Endothelial cell of umbilical vein (primary cell): ENCODE measurements around the gene ADAMTS12. TPM values are rescaled to one million over a fixed set of nuclear protein-coding genes. Genes with fewer than 3 reads are reported as not detected.

Experiments used
- BruUV-seq: library from RNA; stranded (reverse); fragments of 400-500 nt; replicated peaks from 2 replicates; lab custom pipeline; 2021; lab: Mats Ljungman, UMichigan
- CTCF ChIA-PET: fragments of 300-600, 350-600 bp; sonication (Branson Sonifier 250); formaldehyde crosslinking; loops from one replicate; lab custom pipeline; 2021; ENCODE audit warnings: antibody characterized with exemption, inconsistent platforms; lab: Charles Lee
- POLR2A ChIA-PET: fragments of 300-600, 350-600 bp; sonication (Branson Sonifier 250); formaldehyde crosslinking; loops from one replicate; lab custom pipeline; 2021; ENCODE audit warnings: antibody characterized with exemption, inconsistent platforms; lab: Charles Lee
- DNase-seq: peaks from one replicate; pipeline ENCODE4 v3.0.0-alpha.2; 2011; ENCODE audit warnings: low read depth, low spot score
- FAIRE-seq: peaks from 2 replicates; lab custom pipeline; 2011; peaks lifted over from hg19 to GRCh38; lab: Jason Lieb, UNC
- H2AFZ ChIP-seq: 2 replicates; pipeline ENCODE4 v1.6.0; 2012; ENCODE audit warnings: low read depth, low read length, control low read depth, inconsistent platforms
- H3K27ac ChIP-seq: 2 replicates; pipeline ENCODE4 v1.5.1; 2011; ENCODE audit warnings: low read depth, mild to moderate bottlenecking, control low read depth, low read length, moderate library complexity; ENCODE audit not compliant: insufficient read depth
- H3K27me3 ChIP-seq, 2 experiments: 2 replicates each; pipeline versions ENCODE4 v1.6.0 to v1.6.1; 2011; ENCODE audit warnings: low read length in 2 of 2, mixed read lengths in 1 of 2; ENCODE audit not compliant: control insufficient read depth in 2 of 2, insufficient read depth in 2 of 2
- H3K36me3 ChIP-seq, 2 experiments: 2 replicates in 1 of 2; 3 replicates in 1 of 2; pipeline ENCODE4 v1.5.1; 2011; ENCODE audit warnings: low read length in 2 of 2, mild to moderate bottlenecking in 1 of 2, moderate library complexity in 1 of 2; ENCODE audit not compliant: control insufficient read depth in 2 of 2, insufficient read depth in 2 of 2; ENCODE audit errors: extremely low read depth in 1 of 2
- H3K4me1 ChIP-seq: 3 replicates; pipeline ENCODE4 v1.5.1; 2011; ENCODE audit warnings: mild to moderate bottlenecking, low read length; ENCODE audit not compliant: control insufficient read depth, insufficient read depth; ENCODE audit errors: extremely low read depth
- H3K4me2 ChIP-seq: 2 replicates; pipeline ENCODE4 v1.6.1; 2011; ENCODE audit warnings: low read length, control low read depth, mixed read lengths; ENCODE audit not compliant: insufficient read depth
- H3K4me3 ChIP-seq, 3 experiments: fragments of 200-600 bp in 1 of 3; sonication (generic), shearing (Covaris generic) in 1 of 3; replicated peaks in 1 of 3; 2 replicates each; pipeline ENCODE4 v1.5.1; 2011 to 2016; ENCODE audit warnings: control low read depth in 3 of 3, low read length in 3 of 3, mild to moderate bottlenecking in 2 of 3, inconsistent platforms in 1 of 3, low read depth in 1 of 3, moderate library complexity in 1 of 3; ENCODE audit not compliant: insufficient read depth in 1 of 3
- H3K79me2 ChIP-seq: 2 replicates; pipeline ENCODE4 v1.6.0; 2012; ENCODE audit warnings: low read length, inconsistent platforms; ENCODE audit not compliant: control insufficient read depth, insufficient read depth
- H3K9ac ChIP-seq: replicated peaks from 2 replicates; pipeline ENCODE3; 2011; ENCODE audit warnings: low read length, control low read depth; ENCODE audit not compliant: insufficient read depth; ENCODE audit errors: extremely low read depth
- H3K9me1 ChIP-seq: replicated peaks from 3 replicates; pipeline ENCODE4 v1.6.0; 2011; ENCODE audit warnings: mild to moderate bottlenecking, low read length; ENCODE audit not compliant: control insufficient read depth, insufficient read depth; ENCODE audit errors: extremely low read depth
- H3K9me3 ChIP-seq: replicated peaks from 2 replicates; pipeline ENCODE4 v1.5.1; 2012; ENCODE audit warnings: low read length, inconsistent platforms; ENCODE audit not compliant: control insufficient read depth, insufficient read depth
- H4K20me1 ChIP-seq: replicated peaks from 2 replicates; pipeline ENCODE3; 2011; ENCODE audit warnings: mild to moderate bottlenecking, low read length; ENCODE audit not compliant: control insufficient read depth, insufficient read depth; ENCODE audit errors: extremely low read depth
- EZH2 ChIP-seq: IDR thresholded peaks from 2 replicates; pipeline ENCODE4 v1.6.1; 2012; ENCODE audit warnings: borderline replicate concordance, low read depth, mild to moderate bottlenecking, moderate library complexity, low read length, inconsistent platforms; ENCODE audit not compliant: severe bottlenecking
- FOS ChIP-seq: IDR thresholded peaks from 2 replicates; pipeline ENCODE4 v1.6.1; 2011; ENCODE audit warnings: mild to moderate bottlenecking, low read length, moderate library complexity, borderline replicate concordance; ENCODE audit not compliant: insufficient read depth
- GATA2 ChIP-seq: IDR thresholded peaks from 2 replicates; pipeline ENCODE4 v1.7.0; 2011; ENCODE audit warnings: low read depth, mild to moderate bottlenecking, moderate library complexity, mixed read lengths, low read length; ENCODE audit not compliant: insufficient read length, insufficient read depth
- JUN ChIP-seq: IDR thresholded peaks from 2 replicates; pipeline ENCODE4 v1.6.1; 2011; ENCODE audit warnings: borderline replicate concordance, low read depth; ENCODE audit not compliant: insufficient read length, insufficient read depth
- MYC ChIP-seq: IDR thresholded peaks from one replicate; pipeline ENCODE4 v1.6.1; 2011; ENCODE audit warnings: mild to moderate bottlenecking, low read depth, low read length
- POLR2A ChIP-seq: IDR thresholded peaks from 2 replicates; pipeline ENCODE4 v1.6.1; 2012; ENCODE audit warnings: low read depth, mild to moderate bottlenecking, control low read depth, low read length
- POLR2AphosphoS5 ChIP-seq: IDR thresholded peaks from 2 replicates; pipeline ENCODE4 v1.6.1; 2012; ENCODE audit warnings: low read depth, mild to moderate bottlenecking, control low read depth, low read length, moderate library complexity; ENCODE audit not compliant: insufficient read depth
- dilution Hi-C: fragments of 300-500 bp; cut with MboI; formaldehyde crosslinking; loops from one replicate; pipeline ENCODE4 v1.15.0; 2019; ENCODE audit warnings: low sequenced_read_pairs; ENCODE audit not compliant: extremely low pct_ligation_motif_present
- intact Hi-C: fragments of 100-400 bp; cut with micrococcal nuclease; formaldehyde crosslinking; loops from one replicate; pipeline ENCODE4 v1.10.0; 2022
- polyA plus RNA-seq, 4 experiments: library from polyadenylated mRNA; depleted of rRNA in 3 of 4; stranded (reverse) in 3 of 4; unstranded in 1 of 4; fragments of >200 nt; gene quantifications; 2 replicates each; pipeline versions ENCODE4 v1.2.1 to v1.2.3, GENCODE V29; 2011 to 2012; ENCODE audit warnings: missing spikeins in 1 of 4
- total RNA-seq: library from RNA; stranded (reverse); gene quantifications from 2 replicates; pipeline ENCODE4 v1.2.3, GENCODE V29; 2021
- TF ChIP-seq, protein P1 (sequence below), 2 donors: IDR thresholded peaks; 1 replicate in 1 of 2; 2 replicates in 1 of 2; pipeline ENCODE4 v1.5.1; 2011; ENCODE audit warnings: low read length in 2 of 2, mild to moderate bottlenecking in 2 of 2, moderate library complexity in 2 of 2, control low read depth in 1 of 2, inconsistent platforms in 1 of 2, low read depth in 1 of 2; ENCODE audit not compliant: insufficient read depth in 1 of 2; ENCODE audit errors: extremely low read depth in 1 of 2

The ADAMTS12 gene
- total and polyA plus RNA-seq, 2 donors (not counting 3 experiments of a cell fraction or from before 2014, with no cell fraction given) = 0.88 TPM; not detected in 1

DNA sequence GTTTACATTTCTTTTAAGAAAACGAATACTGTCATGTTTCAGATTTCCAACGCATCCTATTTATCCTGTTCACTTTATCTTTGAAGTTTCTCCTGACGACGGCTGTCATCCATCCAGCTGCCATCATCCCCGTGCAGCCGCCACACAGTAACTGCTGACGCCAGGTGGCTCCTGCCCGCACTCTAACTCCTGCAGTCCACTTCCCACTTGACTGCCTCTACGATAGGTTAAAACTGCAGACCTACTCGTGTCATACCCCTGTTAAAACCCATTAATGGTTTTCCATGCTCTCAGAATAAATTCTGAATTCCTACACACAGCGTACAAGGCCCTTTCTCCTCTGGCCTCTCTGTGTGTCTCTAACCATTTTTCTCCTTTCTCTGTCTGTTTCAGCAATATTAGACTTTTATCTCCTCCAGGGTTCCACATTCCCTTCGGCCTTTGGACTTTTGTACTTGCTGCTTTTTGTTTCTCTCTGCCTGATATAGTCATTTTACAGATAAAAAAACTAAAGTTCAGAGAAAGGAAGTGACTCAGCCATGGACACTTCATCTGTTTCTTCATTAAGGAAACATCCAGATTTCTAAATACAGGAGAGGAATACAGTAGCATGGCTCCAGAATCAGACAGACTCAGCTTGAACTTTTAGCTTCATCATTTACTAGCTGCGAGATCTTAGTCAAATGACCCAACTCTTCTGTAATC lies 84.9 kb downstream of the ADAMTS12 start:
- no peaks in the 10 kb centered on the region for H3K36me3 ChIP-seq
- ChIA-PET POLR2A (no interaction called here), CTCF (interaction anchor here (1.3 kb wide), 1 partner anchor 10 kb away, joined by 5 read pairs; no protein-coding TSS in a partner anchor)
- peak overlapping the region; percentile 28 for H3K9ac ChIP-seq
- no peaks in the 10 kb centered on the region for H4K20me1 ChIP-seq
- peaks cover 54% of the 10 kb centered on the region for H3K4me1 ChIP-seq
- intact Hi-C loops (loop anchor here (1.0 kb wide), 1 partner anchor 10 kb away; no protein-coding TSS in a partner anchor), dilution Hi-C loops (no loop called here)
- peak overlapping the region; percentile 61 for H3K27ac ChIP-seq
- H2AFZ ChIP-seq = peak overlapping the region; percentile 2
- TF ChIP-seq POLR2A = no peak
- TF ChIP-seq MYC = no peak
- TF ChIP-seq GATA2 = peak; percentile 43
- TF ChIP-seq POLR2AphosphoS5 = no peak
- TF ChIP-seq EZH2 = no peak
- TF ChIP-seq FOS = peak; percentile 85
- peak; percentile 65 for TF ChIP-seq JUN
- TF ChIP-seq, protein P1, sequence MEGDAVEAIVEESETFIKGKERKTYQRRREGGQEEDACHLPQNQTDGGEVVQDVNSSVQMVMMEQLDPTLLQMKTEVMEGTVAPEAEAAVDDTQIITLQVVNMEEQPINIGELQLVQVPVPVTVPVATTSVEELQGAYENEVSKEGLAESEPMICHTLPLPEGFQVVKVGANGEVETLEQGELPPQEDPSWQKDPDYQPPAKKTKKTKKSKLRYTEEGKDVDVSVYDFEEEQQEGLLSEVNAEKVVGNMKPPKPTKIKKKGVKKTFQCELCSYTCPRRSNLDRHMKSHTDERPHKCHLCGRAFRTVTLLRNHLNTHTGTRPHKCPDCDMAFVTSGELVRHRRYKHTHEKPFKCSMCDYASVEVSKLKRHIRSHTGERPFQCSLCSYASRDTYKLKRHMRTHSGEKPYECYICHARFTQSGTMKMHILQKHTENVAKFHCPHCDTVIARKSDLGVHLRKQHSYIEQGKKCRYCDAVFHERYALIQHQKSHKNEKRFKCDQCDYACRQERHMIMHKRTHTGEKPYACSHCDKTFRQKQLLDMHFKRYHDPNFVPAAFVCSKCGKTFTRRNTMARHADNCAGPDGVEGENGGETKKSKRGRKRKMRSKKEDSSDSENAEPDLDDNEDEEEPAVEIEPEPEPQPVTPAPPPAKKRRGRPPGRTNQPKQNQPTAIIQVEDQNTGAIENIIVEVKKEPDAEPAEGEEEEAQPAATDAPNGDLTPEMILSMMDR (IDR thresholded peaks at IDR 0.05; ENCODE audit: extremely low read depth in 1 of 2, insufficient read depth in 1 of 2, low read depth in 1 of 2, low read length in 2 of 2) = no peak
- no peaks in the 10 kb centered on the region for H3K9me3 ChIP-seq
- no peaks in the 10 kb centered on the region for H3K9me1 ChIP-seq
- H3K4me3 ChIP-seq = no peak overlapping the region
- peak; percentile 72 for FAIRE-seq
- no peaks in the 10 kb centered on the region for H3K79me2 ChIP-seq
- H3K27me3 ChIP-seq = no peaks in the 10 kb centered on the region
- peak overlapping the region; percentile 84 for H3K4me2 ChIP-seq
- BruUV-seq = no TSS peak
- DNase-seq = peak; percentile 82
